HG03565 (cell line): ENCODE results near the gene FAM209B.
"Not testable (repeated sequence)": the region's sequence is repeated elsewhere in the genome, so short reads cannot be mapped to it uniquely, and the experiment has no call there.

Source experiments
- ATAC-seq: cut with Tn5 transposase; IDR thresholded peaks from one replicate; pipeline ENCODE4 v1.9.1; 2021; ENCODE audit warnings: mild to moderate bottlenecking, moderate library complexity; ENCODE audit not compliant: unreplicated experiment

Gene FAM209B

GRCh38 chr20:56532946-56533345 lies at the start of gene FAM209B:
Gene FAM209B, plus strand, starts transcription at chr20:56533246. Its CDS starts 96 bp downstream, at chr20:56533342.
- ATAC-seq, result not testable (repeated sequence)

GRCh38 chr20:56483970-56484369 lies 49.1 kb upstream of the FAM209B start:
- ATAC-seq, result no peak

- ATAC-seq, result no peak
Observed at GRCh38 chr20:56487216-56487615, 45.8 kb upstream of the FAM209B start.

GRCh38 chr20:56488566-56488965 lies 44.5 kb upstream of the FAM209B start:
- ATAC-seq, result no peak

GRCh38 chr20:56501116-56501515 lies 31.9 kb upstream of the FAM209B start:
- no peak for ATAC-seq

GRCh38 chr20:56503916-56504315 lies 29.1 kb upstream of the FAM209B start:
- no peak for ATAC-seq

GRCh38 chr20:56504373-56505005 lies 28.6 kb upstream of the FAM209B start:
- no peak for ATAC-seq

- ATAC-seq, result no peak
Observed at GRCh38 chr20:56506103-56506502, 26.9 kb upstream of the FAM209B start.

- no peak for ATAC-seq
Observed at GRCh38 chr20:56511926-56512325, 21.1 kb upstream of the FAM209B start.

GRCh38 chr20:56513161-56514150 lies 19.6 kb upstream of the FAM209B start:
- no peak for ATAC-seq

GRCh38 chr20:56516631-56517030 lies 16.4 kb upstream of the FAM209B start:
- no peak for ATAC-seq

GRCh38 chr20:56517211-56517610 lies 15.8 kb upstream of the FAM209B start:
- ATAC-seq, result no peak

GRCh38 chr20:56517641-56518040 lies 15.4 kb upstream of the FAM209B start:
- ATAC-seq, result no peak

GRCh38 chr20:56518126-56518525 lies 14.9 kb upstream of the FAM209B start:
- no peak for ATAC-seq

GRCh38 chr20:56518721-56519398 lies 14.2 kb upstream of the FAM209B start:
- no peak for ATAC-seq

- no peak for ATAC-seq
Observed at GRCh38 chr20:56519551-56519950, 13.5 kb upstream of the FAM209B start.

GRCh38 chr20:56520180-56520579 lies 12.9 kb upstream of the FAM209B start:
- no peak for ATAC-seq

- ATAC-seq, result not testable (repeated sequence)
Observed at GRCh38 chr20:56520746-56521354, 12.2 kb upstream of the FAM209B start.

GRCh38 chr20:56522311-56522710 lies 10.7 kb upstream of the FAM209B start:
- ATAC-seq, result no peak

GRCh38 chr20:56524444-56524843 lies 8.6 kb upstream of the FAM209B start, which contains the start of gene FAM209A:
Gene FAM209A, plus strand, starts transcription at chr20:56524744. Its CDS starts 65 bp downstream, at chr20:56524809.
- not testable (repeated sequence) for ATAC-seq

- no peak for ATAC-seq
Observed at GRCh38 chr20:56527521-56527920, 5.5 kb upstream of the FAM209B start.
